ENCODE measurements around the gene LAMA5. TPM values are rescaled to one million over a fixed set of nuclear protein-coding genes. Genes with fewer than 3 reads are reported as not detected.

Gene LAMA5
- total RNA-seq, 1 experiment from 2014 or later: 61.0 TPM

- H3K36me3 ChIP-seq (replicated peaks; ENCODE audit: control insufficient read depth, insufficient read depth, low read length): peaks cover 1% of the 10 kb centered on the region
- no peaks in the 10 kb centered on the region for H3K27me3 ChIP-seq (ENCODE audit: control insufficient read depth, insufficient read depth, low read length)
- no peak overlapping the region for H3K4me3 ChIP-seq (ENCODE audit: insufficient read depth, low read depth, low read length)
- no peak for DNase-seq
Measured at GRCh38 chr20:62294516-62294915, 72.6 kb downstream of the LAMA5 start.

GRCh38 chr20:62293946-62294345 lies 73.2 kb downstream of the LAMA5 start:
- DNase-seq: no peak
- Histone ChIP-seq H3K4me3 (ENCODE audit: insufficient read depth, low read depth, low read length) (no peak overlapping the region), H3K36me3 (replicated peaks; ENCODE audit: control insufficient read depth, insufficient read depth, low read length) (peaks cover 1% of the 10 kb centered on the region), H3K27me3 (ENCODE audit: control insufficient read depth, insufficient read depth, low read length) (no peaks in the 10 kb centered on the region)

- no peak for DNase-seq
- Histone ChIP-seq H3K27me3 (ENCODE audit: control insufficient read depth, insufficient read depth, low read length) (no peaks in the 10 kb centered on the region), H3K36me3 (replicated peaks; ENCODE audit: control insufficient read depth, insufficient read depth, low read length) (peaks cover 1% of the 10 kb centered on the region), H3K4me3 (ENCODE audit: insufficient read depth, low read depth, low read length) (no peak overlapping the region)
Measured at GRCh38 chr20:62293111-62293784, 73.9 kb downstream of the LAMA5 start.

GRCh38 chr20:62292108-62292507 lies 75.0 kb downstream of the LAMA5 start:
- H3K4me3 ChIP-seq (ENCODE audit: insufficient read depth, low read depth, low read length): no peak overlapping the region
- H3K27me3 ChIP-seq (ENCODE audit: control insufficient read depth, insufficient read depth, low read length): no peaks in the 10 kb centered on the region
- H3K36me3 ChIP-seq (replicated peaks; ENCODE audit: control insufficient read depth, insufficient read depth, low read length): peaks cover 1% of the 10 kb centered on the region
- no peak for DNase-seq

- H3K36me3 ChIP-seq (replicated peaks; ENCODE audit: control insufficient read depth, insufficient read depth, low read length): peaks cover 3% of the 10 kb centered on the region
- no peak overlapping the region for H3K4me3 ChIP-seq (ENCODE audit: insufficient read depth, low read depth, low read length)
- H3K27me3 ChIP-seq (ENCODE audit: control insufficient read depth, insufficient read depth, low read length): no peaks in the 10 kb centered on the region
- no peak for DNase-seq
Measured at GRCh38 chr20:62291251-62292066, 75.7 kb downstream of the LAMA5 start.

- Histone ChIP-seq H3K27me3 (ENCODE audit: control insufficient read depth, insufficient read depth, low read length) (no peaks in the 10 kb centered on the region), H3K4me3 (ENCODE audit: insufficient read depth, low read depth, low read length) (no peak overlapping the region), H3K36me3 (replicated peaks; ENCODE audit: control insufficient read depth, insufficient read depth, low read length) (peaks cover 8% of the 10 kb centered on the region)
- DNase-seq: no peak
Measured at GRCh38 chr20:62289898-62290297, 77.2 kb downstream of the LAMA5 start.

- no peak overlapping the region for H3K4me3 ChIP-seq (ENCODE audit: insufficient read depth, low read depth, low read length)
Measured at GRCh38 chr20:62289131-62289530, 78.0 kb downstream of the LAMA5 start.

GRCh38 chr20:62288535-62289105 lies 78.5 kb downstream of the LAMA5 start:
- Histone ChIP-seq H3K36me3 (replicated peaks; ENCODE audit: control insufficient read depth, insufficient read depth, low read length) (peaks cover 8% of the 10 kb centered on the region), H3K4me3 (ENCODE audit: insufficient read depth, low read depth, low read length) (no peak overlapping the region), H3K27me3 (ENCODE audit: control insufficient read depth, insufficient read depth, low read length) (no peaks in the 10 kb centered on the region)
- no peak for DNase-seq

More at GRCh38 chr20:62289131-62289530, 78.0 kb downstream of the LAMA5 start:
- Histone ChIP-seq H3K36me3 (replicated peaks; ENCODE audit: control insufficient read depth, insufficient read depth, low read length) (peaks cover 8% of the 10 kb centered on the region), H3K27me3 (ENCODE audit: control insufficient read depth, insufficient read depth, low read length) (no peaks in the 10 kb centered on the region)
- DNase-seq: no peak

GRCh38 chr20:62287759-62288534 lies 79.2 kb downstream of the LAMA5 start:
- no peaks in the 10 kb centered on the region for H3K27me3 ChIP-seq (ENCODE audit: control insufficient read depth, insufficient read depth, low read length)
- H3K4me3 ChIP-seq (ENCODE audit: insufficient read depth, low read depth, low read length): no peak overlapping the region
- DNase-seq: no peak
- peaks cover 8% of the 10 kb centered on the region for H3K36me3 ChIP-seq (replicated peaks; ENCODE audit: control insufficient read depth, insufficient read depth, low read length)

- no peak for DNase-seq
- Histone ChIP-seq H3K36me3 (replicated peaks; ENCODE audit: control insufficient read depth, insufficient read depth, low read length) (peaks cover 8% of the 10 kb centered on the region), H3K4me3 (ENCODE audit: insufficient read depth, low read depth, low read length) (no peak overlapping the region), H3K27me3 (ENCODE audit: control insufficient read depth, insufficient read depth, low read length) (no peaks in the 10 kb centered on the region)
Measured at GRCh38 chr20:62287129-62287528, 80.0 kb downstream of the LAMA5 start.

GRCh38 chr20:62286493-62287064 lies 80.5 kb downstream of the LAMA5 start:
- peaks cover 11% of the 10 kb centered on the region for H3K36me3 ChIP-seq (replicated peaks; ENCODE audit: control insufficient read depth, insufficient read depth, low read length)
- no peaks in the 10 kb centered on the region for H3K27me3 ChIP-seq (ENCODE audit: control insufficient read depth, insufficient read depth, low read length)
- DNase-seq: no peak
- H3K4me3 ChIP-seq (ENCODE audit: insufficient read depth, low read depth, low read length): no peak overlapping the region

GRCh38 chr20:62285722-62286121 lies 81.4 kb downstream of the LAMA5 start:
- Histone ChIP-seq H3K27me3 (ENCODE audit: control insufficient read depth, insufficient read depth, low read length) (no peaks in the 10 kb centered on the region), H3K4me3 (ENCODE audit: insufficient read depth, low read depth, low read length) (no peak overlapping the region), H3K36me3 (replicated peaks; ENCODE audit: control insufficient read depth, insufficient read depth, low read length) (peaks cover 14% of the 10 kb centered on the region)
- no peak for DNase-seq

GRCh38 chr20:62285151-62285550 lies 82.0 kb downstream of the LAMA5 start:
- Histone ChIP-seq H3K36me3 (replicated peaks; ENCODE audit: control insufficient read depth, insufficient read depth, low read length) (peaks cover 17% of the 10 kb centered on the region), H3K4me3 (ENCODE audit: insufficient read depth, low read depth, low read length) (no peak overlapping the region), H3K27me3 (ENCODE audit: control insufficient read depth, insufficient read depth, low read length) (no peaks in the 10 kb centered on the region)
- no peak for DNase-seq

GRCh38 chr20:62284448-62284847 lies 82.7 kb downstream of the LAMA5 start:
- Histone ChIP-seq H3K27me3 (ENCODE audit: control insufficient read depth, insufficient read depth, low read length) (no peaks in the 10 kb centered on the region), H3K4me3 (ENCODE audit: insufficient read depth, low read depth, low read length) (no peak overlapping the region), H3K36me3 (replicated peaks; ENCODE audit: control insufficient read depth, insufficient read depth, low read length) (peaks cover 22% of the 10 kb centered on the region)
- DNase-seq: no peak

Measured in H7 (cell line).